ENCODE results near the gene AOPEP.

GRCh38 chr9:95102001-95102433 lies 375.5 kb downstream of the AOPEP start:
- no peak for TF ChIP-seq CTCF (IDR thresholded peaks at IDR 0.05)
- TF ChIP-seq ATF2 (CRISPR knock-in tag; IDR thresholded peaks at IDR 0.05; ENCODE audit: borderline replicate concordance, low read depth), result no peak
- TF ChIP-seq IRF1 (CRISPR knock-in tag; IDR thresholded peaks at IDR 0.05), result no peak
- TF ChIP-seq KAT7 (CRISPR knock-in tag; IDR thresholded peaks at IDR 0.05; ENCODE audit: borderline replicate concordance), result no peak

All from WTC11 (cell line).